OCI-LY1 (cell line): Measurements from ENCODE around the gene DPH2.
A peak's percentile ranks its signal among the peaks of the same experiment; 100 is the strongest.

ENCODE experiments used
- H2AFZ ChIP-seq: fragments of 200-600 bp; sonication (generic), shearing (Covaris generic); 2 replicates; pipeline ENCODE4 v1.6.0; 2014; ENCODE audit warnings: antibody characterized with exemption, mild to moderate bottlenecking, low read length
- H3F3A ChIP-seq: fragments of 200-600 bp; sonication (generic), shearing (Covaris generic); 2 replicates; pipeline ENCODE4 v1.6.0; 2014; ENCODE audit warnings: mild to moderate bottlenecking, antibody characterized with exemption, low read length, moderate library complexity; ENCODE audit not compliant: insufficient read depth
- H3K27ac ChIP-seq: fragments of 200-600 bp; sonication (generic); 2 replicates; pipeline ENCODE4 v1.5.1; 2014; ENCODE audit warnings: low read length, mixed run types, mild to moderate bottlenecking, low read depth; ENCODE audit not compliant: poor library complexity, severe bottlenecking
- H3K27me3 ChIP-seq: fragments of 200-600 bp; sonication (generic); 2 replicates; pipeline ENCODE4 v1.6.0; 2014; ENCODE audit warnings: antibody characterized with exemption, mild to moderate bottlenecking, low read length, moderate library complexity; ENCODE audit not compliant: insufficient read depth
- H3K36me3 ChIP-seq: fragments of 200-600 bp; sonication (generic); 2 replicates; pipeline ENCODE4 v1.6.1; 2014; ENCODE audit warnings: mild to moderate bottlenecking, antibody characterized with exemption, low read length, moderate library complexity, mixed read lengths; ENCODE audit not compliant: insufficient read depth
- H3K4me1 ChIP-seq: fragments of 200-600 bp; sonication (generic); 2 replicates; pipeline ENCODE4 v1.5.1; 2014; ENCODE audit warnings: mild to moderate bottlenecking, low read length, moderate library complexity; ENCODE audit not compliant: insufficient read depth, severe bottlenecking
- H3K4me2 ChIP-seq: fragments of 200-600 bp; sonication (generic), shearing (Covaris generic); 2 replicates; pipeline ENCODE4 v1.6.1; 2014; ENCODE audit warnings: low read length
- H3K4me3 ChIP-seq: fragments of 200-600 bp; sonication (generic); 2 replicates; pipeline ENCODE4 v1.5.1; 2014; ENCODE audit warnings: low read length, low read depth, mild to moderate bottlenecking, mixed read lengths; ENCODE audit not compliant: poor library complexity, severe bottlenecking
- H3K79me2 ChIP-seq: fragments of 200-600 bp; shearing (Covaris generic); 2 replicates; pipeline ENCODE4 v1.6.1; 2016; ENCODE audit warnings: mixed run types, low read length, mixed read lengths; ENCODE audit not compliant: insufficient read depth
- H3K9ac ChIP-seq: fragments of 200-600 bp; sonication (generic), shearing (Covaris generic); 2 replicates; pipeline ENCODE4 v1.6.1; 2014; ENCODE audit warnings: mild to moderate bottlenecking, low read length, mixed read lengths
- H3K9me2 ChIP-seq: fragments of 200-600 bp; sonication (generic), shearing (Covaris generic); 2 replicates; pipeline ENCODE4 v1.6.1; 2014; ENCODE audit warnings: low read depth, mild to moderate bottlenecking, low read length, mixed read lengths
- H3K9me3 ChIP-seq: fragments of 200-600 bp; shearing (Covaris generic); 2 replicates; pipeline ENCODE4 v1.6.1; 2014; ENCODE audit warnings: low read length, mixed read lengths
- H4K20me1 ChIP-seq: fragments of 200-600 bp; sonication (generic), shearing (Covaris generic); 2 replicates; pipeline ENCODE4 v1.6.0; 2016; ENCODE audit warnings: mild to moderate bottlenecking, low read length; ENCODE audit not compliant: insufficient read depth
- EZH2 ChIP-seq: fragments of 200-600 bp; sonication (generic), shearing (Covaris generic); IDR thresholded peaks from 2 replicates; pipeline ENCODE4 v1.8.0; 2017; ENCODE audit warnings: borderline replicate concordance, mixed run types, mild to moderate bottlenecking, antibody characterized with exemption, low read length, moderate library complexity, mixed read lengths
- TF ChIP-seq, protein P1 (sequence below): fragments of 200-600 bp; sonication (generic), shearing (Covaris generic); IDR thresholded peaks from 2 replicates; pipeline ENCODE4 v1.5.1; 2017; ENCODE audit warnings: mild to moderate bottlenecking, antibody characterized with exemption, low read length, moderate library complexity, mixed read lengths

The DPH2 gene

DNA sequence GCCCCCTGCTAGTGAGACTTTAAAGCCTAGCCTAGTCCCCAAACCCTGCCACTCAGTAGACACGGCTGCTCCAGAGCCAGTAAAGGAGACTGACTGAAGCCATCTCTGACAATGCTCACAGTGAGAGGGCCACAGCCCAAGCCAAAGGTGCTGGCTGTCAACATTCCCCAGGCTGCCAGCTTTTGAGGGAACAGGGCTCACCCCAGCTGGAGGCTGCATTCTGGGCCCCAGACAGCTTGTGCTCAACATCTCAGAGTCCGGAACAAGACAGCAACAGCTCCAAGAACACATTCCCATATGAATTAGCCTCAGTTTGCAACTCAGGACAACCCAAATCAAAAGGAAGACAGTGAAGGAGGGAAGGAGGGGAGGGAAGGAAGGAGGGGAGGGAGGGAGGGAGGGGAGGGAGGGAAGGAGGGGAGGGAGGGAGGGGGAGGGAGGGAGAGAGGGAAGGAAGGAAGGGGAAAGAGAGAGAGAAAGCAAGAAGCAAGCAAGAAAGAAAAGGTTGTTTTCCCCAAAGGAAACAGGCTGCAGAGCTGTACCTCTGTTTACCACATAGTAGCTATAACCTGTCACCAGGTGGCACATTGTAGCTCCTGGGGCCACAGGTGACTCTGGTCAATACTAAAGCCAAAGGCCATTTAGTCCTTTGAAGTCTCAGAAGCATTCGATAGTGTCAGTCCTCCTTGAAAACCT is 30.8 kb upstream of the DPH2 start:
- Histone ChIP-seq H2AFZ (no peak overlapping the region), H4K20me1 (no peaks in the 10 kb centered on the region), H3K27ac (no peak overlapping the region), H3K9me2 (no peaks in the 10 kb centered on the region), H3K27me3 (no peaks in the 10 kb centered on the region), H3K9me3 (no peaks in the 10 kb centered on the region), H3F3A (no peaks in the 10 kb centered on the region), H3K9ac (no peak overlapping the region), H3K36me3 (no peaks in the 10 kb centered on the region; the same call in 1 of the 2 replicates), H3K79me2 (no peaks in the 10 kb centered on the region), H3K4me2 (no peak overlapping the region), H3K4me3 (no peak overlapping the region), H3K4me1 (peaks cover 14% of the 10 kb centered on the region)
- TF ChIP-seq, protein P1, sequence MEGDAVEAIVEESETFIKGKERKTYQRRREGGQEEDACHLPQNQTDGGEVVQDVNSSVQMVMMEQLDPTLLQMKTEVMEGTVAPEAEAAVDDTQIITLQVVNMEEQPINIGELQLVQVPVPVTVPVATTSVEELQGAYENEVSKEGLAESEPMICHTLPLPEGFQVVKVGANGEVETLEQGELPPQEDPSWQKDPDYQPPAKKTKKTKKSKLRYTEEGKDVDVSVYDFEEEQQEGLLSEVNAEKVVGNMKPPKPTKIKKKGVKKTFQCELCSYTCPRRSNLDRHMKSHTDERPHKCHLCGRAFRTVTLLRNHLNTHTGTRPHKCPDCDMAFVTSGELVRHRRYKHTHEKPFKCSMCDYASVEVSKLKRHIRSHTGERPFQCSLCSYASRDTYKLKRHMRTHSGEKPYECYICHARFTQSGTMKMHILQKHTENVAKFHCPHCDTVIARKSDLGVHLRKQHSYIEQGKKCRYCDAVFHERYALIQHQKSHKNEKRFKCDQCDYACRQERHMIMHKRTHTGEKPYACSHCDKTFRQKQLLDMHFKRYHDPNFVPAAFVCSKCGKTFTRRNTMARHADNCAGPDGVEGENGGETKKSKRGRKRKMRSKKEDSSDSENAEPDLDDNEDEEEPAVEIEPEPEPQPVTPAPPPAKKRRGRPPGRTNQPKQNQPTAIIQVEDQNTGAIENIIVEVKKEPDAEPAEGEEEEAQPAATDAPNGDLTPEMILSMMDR: no peak
- TF ChIP-seq EZH2: no peak

DNA sequence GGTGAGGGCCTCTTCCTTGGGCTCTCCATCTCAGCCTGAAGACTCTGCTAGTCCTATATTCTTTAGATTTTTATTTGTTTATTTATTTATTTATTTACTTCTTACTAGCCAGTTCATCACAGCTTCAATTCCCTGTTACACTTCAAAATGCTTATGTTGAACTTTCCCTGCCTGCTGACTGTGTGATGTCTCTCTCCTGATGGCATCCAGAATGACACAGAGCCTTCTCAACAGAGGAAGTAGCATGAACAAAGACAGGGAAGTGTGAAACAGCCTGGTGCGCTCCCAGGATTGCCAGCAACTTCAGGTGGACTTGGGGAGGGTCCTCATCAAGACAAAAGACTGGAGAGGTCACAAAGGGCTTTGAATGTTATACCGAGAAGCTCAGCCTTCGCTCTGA is 27.4 kb upstream of the DPH2 start:
- Histone ChIP-seq H3K4me3 (no peak overlapping the region), H3K9ac (no peak overlapping the region), H3K36me3 (no peaks in the 10 kb centered on the region; the same call in 1 of the 2 replicates), H3K27me3 (no peaks in the 10 kb centered on the region), H3K4me2 (no peak overlapping the region), H3K79me2 (no peaks in the 10 kb centered on the region), H3K9me2 (no peaks in the 10 kb centered on the region), H3F3A (no peaks in the 10 kb centered on the region), H3K27ac (no peak overlapping the region), H3K9me3 (no peaks in the 10 kb centered on the region), H3K4me1 (peaks cover 17% of the 10 kb centered on the region), H2AFZ (no peak overlapping the region), H4K20me1 (no peaks in the 10 kb centered on the region)
- TF ChIP-seq EZH2: no peak
- TF ChIP-seq, protein P1: no peak

DNA sequence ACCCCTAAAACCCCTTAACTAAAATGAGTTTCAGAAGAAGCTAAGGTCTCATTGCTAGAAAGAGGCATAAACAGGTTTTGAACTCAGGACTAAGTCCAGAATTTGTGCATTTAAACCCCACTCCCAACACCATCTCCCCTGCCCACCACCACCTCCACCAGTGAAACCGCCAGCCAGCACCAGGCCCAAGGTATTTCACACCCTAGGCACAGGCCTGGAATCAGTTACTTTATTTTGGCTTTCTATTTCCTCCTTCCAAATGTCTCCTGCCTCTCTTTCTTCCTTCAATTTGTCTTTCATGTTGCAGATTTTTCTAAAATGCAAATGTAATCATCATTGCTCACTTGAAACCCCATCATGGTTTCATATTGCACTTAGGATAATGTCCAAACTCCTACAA is 24.9 kb upstream of the DPH2 start:
- peak overlapping the region; percentile 14; the same call in 1 of the 2 replicates for H3K4me2 ChIP-seq
- no peaks in the 10 kb centered on the region for H3K27me3 ChIP-seq
- TF ChIP-seq EZH2: no peak
- TF ChIP-seq, protein P1: no peak
- H3K9ac ChIP-seq: no peak overlapping the region
- no peak overlapping the region for H2AFZ ChIP-seq
- no peaks in the 10 kb centered on the region for H4K20me1 ChIP-seq
- H3K9me3 ChIP-seq: no peaks in the 10 kb centered on the region
- H3K36me3 ChIP-seq: 0 out of 2 replicates have a peak, but pooled peaks cover 3% of the 10 kb centered on the region
- no peak overlapping the region for H3K4me3 ChIP-seq
- H3K9me2 ChIP-seq: no peaks in the 10 kb centered on the region
- peaks cover 31% of the 10 kb centered on the region for H3K4me1 ChIP-seq
- no peak overlapping the region for H3K27ac ChIP-seq
- no peaks in the 10 kb centered on the region for H3K79me2 ChIP-seq
- no peaks in the 10 kb centered on the region for H3F3A ChIP-seq
